Mesothelial cell of epicardium (in vitro differentiated cells): ENCODE measurements around the gene KIAA1671. TPM values are rescaled to one million over a fixed set of nuclear protein-coding genes. Genes with fewer than 3 reads are reported as not detected.

Experiments
- DNase-seq, 2 experiments: peaks; one replicate each; pipeline ENCODE4 v3.0.0; 2021; ENCODE audit warnings: low spot score in 2 of 2; ENCODE audit not compliant: unreplicated experiment in 2 of 2
- H3K27ac Mint-ChIP-seq: 2 replicates; pipeline ENCODE4 v1.8.0; 2021; ENCODE audit warnings: mixed read lengths
- H3K27me3 Mint-ChIP-seq: 2 replicates; pipeline ENCODE4 v1.8.0; 2021; ENCODE audit warnings: low read depth, mixed read lengths
- H3K36me3 Mint-ChIP-seq: 2 replicates; pipeline ENCODE4 v1.8.0; 2021; ENCODE audit warnings: mixed read lengths
- H3K4me1 Mint-ChIP-seq: 2 replicates; pipeline ENCODE4 v1.8.0; 2021; ENCODE audit warnings: mixed read lengths
- H3K4me3 Mint-ChIP-seq: 2 replicates; pipeline ENCODE4 v1.8.0; 2021; ENCODE audit warnings: mild to moderate bottlenecking, moderate library complexity, mixed read lengths
- H3K9me3 Mint-ChIP-seq: 2 replicates; pipeline ENCODE4 v1.8.0; 2021; ENCODE audit warnings: mixed read lengths
- CTCF ChIP-seq: fragments of 200-600 bp; sonication (generic); IDR thresholded peaks from one replicate; pipeline ENCODE4 v1.5.0; 2021; ENCODE audit warnings: antibody characterized with exemption; ENCODE audit not compliant: unreplicated experiment
- total RNA-seq: library from RNA; stranded (reverse); gene quantifications from 3 replicates; pipeline ENCODE4 v1.2.1, GENCODE V29; 2021

The KIAA1671 gene
- total RNA-seq, 1 donor from 2014 or later: 21.8 TPM

GRCh38 chr22:25086902-25087282 lies 134.4 kb downstream of the KIAA1671 start:
- Mint-ChIP-seq H3K9me3 (no peaks in the 10 kb centered on the region), H3K36me3 (no peaks in the 10 kb centered on the region), H3K4me1 (no peaks in the 10 kb centered on the region), H3K27me3 (no peaks in the 10 kb centered on the region), H3K27ac (no peak overlapping the region), H3K4me3 (no peak overlapping the region)
- no peak for DNase-seq
- TF ChIP-seq CTCF: no peak

GRCh38 chr22:25090225-25090890 lies 137.8 kb downstream of the KIAA1671 start:
- Mint-ChIP-seq H3K36me3 (no peaks in the 10 kb centered on the region), H3K9me3 (no peaks in the 10 kb centered on the region), H3K4me3 (no peak overlapping the region), H3K4me1 (no peaks in the 10 kb centered on the region), H3K27ac (no peak overlapping the region), H3K27me3 (no peaks in the 10 kb centered on the region)
- no peak for TF ChIP-seq CTCF
- DNase-seq: no peak

- Mint-ChIP-seq H3K9me3 (no peaks in the 10 kb centered on the region), H3K4me3 (no peak overlapping the region)
Measured at GRCh38 chr22:25091458-25091857, 138.9 kb downstream of the KIAA1671 start.

GRCh38 chr22:25092119-25092518 lies 139.6 kb downstream of the KIAA1671 start:
- no peak for DNase-seq
- H3K9me3 Mint-ChIP-seq: no peaks in the 10 kb centered on the region
- no peak overlapping the region for H3K4me3 Mint-ChIP-seq
- no peak overlapping the region for H3K27ac Mint-ChIP-seq
- no peak for TF ChIP-seq CTCF
- no peaks in the 10 kb centered on the region for H3K36me3 Mint-ChIP-seq
- H3K4me1 Mint-ChIP-seq: no peaks in the 10 kb centered on the region
- H3K27me3 Mint-ChIP-seq: no peaks in the 10 kb centered on the region

More at GRCh38 chr22:25091458-25091857, 138.9 kb downstream of the KIAA1671 start:
- H3K27ac Mint-ChIP-seq: no peak overlapping the region
- no peaks in the 10 kb centered on the region for H3K4me1 Mint-ChIP-seq
- H3K36me3 Mint-ChIP-seq: no peaks in the 10 kb centered on the region
- no peak for DNase-seq
- no peak for TF ChIP-seq CTCF
- H3K27me3 Mint-ChIP-seq: no peaks in the 10 kb centered on the region

GRCh38 chr22:25094579-25094978 lies 142.1 kb downstream of the KIAA1671 start:
- no peak for DNase-seq
- Mint-ChIP-seq H3K36me3 (no peaks in the 10 kb centered on the region), H3K9me3 (no peaks in the 10 kb centered on the region), H3K4me3 (no peak overlapping the region), H3K4me1 (no peaks in the 10 kb centered on the region), H3K27ac (no peak overlapping the region), H3K27me3 (no peaks in the 10 kb centered on the region)
- TF ChIP-seq CTCF: no peak

- Mint-ChIP-seq H3K9me3 (no peaks in the 10 kb centered on the region), H3K27ac (no peak overlapping the region), H3K4me3 (no peak overlapping the region), H3K4me1 (no peaks in the 10 kb centered on the region), H3K27me3 (no peaks in the 10 kb centered on the region), H3K36me3 (no peaks in the 10 kb centered on the region)
- no peak for TF ChIP-seq CTCF
- DNase-seq: no peak
Measured at GRCh38 chr22:25095869-25096268, 143.4 kb downstream of the KIAA1671 start.
